ENCODE measurements around the gene ANKS6.
A peak's percentile ranks its signal among the peaks of the same experiment; 100 is the strongest.

The ANKS6 gene

GRCh38 chr9:98796364-98797101 lies at the start of gene ANKS6:
TSS of gene ANKS6 (minus strand) at chr9:98796555. CDS start at chr9:98796491, 64 bp downstream.
- DNase-seq, result peak; percentile 87

- no peak for DNase-seq
Observed at GRCh38 chr9:98846081-98846480, 49.7 kb upstream of the ANKS6 start.

- no peak for DNase-seq
Observed at GRCh38 chr9:98842510-98842909, 46.2 kb upstream of the ANKS6 start.

GRCh38 chr9:98839724-98840123 lies 43.4 kb upstream of the ANKS6 start:
- DNase-seq, result no peak

- DNase-seq, result no peak
Observed at GRCh38 chr9:98838868-98839565, 42.7 kb upstream of the ANKS6 start.

GRCh38 chr9:98838155-98838867 lies 42.0 kb upstream of the ANKS6 start:
- DNase-seq, result no peak

GRCh38 chr9:98837516-98837915 lies 41.2 kb upstream of the ANKS6 start:
- no peak for DNase-seq

- no peak for DNase-seq
Observed at GRCh38 chr9:98836206-98836605, 39.9 kb upstream of the ANKS6 start.

- no peak for DNase-seq
Observed at GRCh38 chr9:98834386-98834785, 38.0 kb upstream of the ANKS6 start.

- DNase-seq, result no peak
Observed at GRCh38 chr9:98833090-98833956, 37.0 kb upstream of the ANKS6 start.

- DNase-seq, result no peak
Observed at GRCh38 chr9:98832768-98833089, 36.4 kb upstream of the ANKS6 start.

- no peak for DNase-seq
Observed at GRCh38 chr9:98831696-98832095, 35.3 kb upstream of the ANKS6 start.

- no peak for DNase-seq
Observed at GRCh38 chr9:98830554-98830953, 34.2 kb upstream of the ANKS6 start.

- no peak for DNase-seq
Observed at GRCh38 chr9:98829766-98830165, 33.4 kb upstream of the ANKS6 start.

- DNase-seq, result no peak
Observed at GRCh38 chr9:98826716-98827115, 30.4 kb upstream of the ANKS6 start.

GRCh38 chr9:98825414-98825813 lies 29.1 kb upstream of the ANKS6 start:
- DNase-seq, result no peak

- DNase-seq, result no peak
Observed at GRCh38 chr9:98823666-98824334, 27.4 kb upstream of the ANKS6 start.

GRCh38 chr9:98822661-98823060 lies 26.3 kb upstream of the ANKS6 start:
- no peak for DNase-seq

- DNase-seq, result no peak
Observed at GRCh38 chr9:98821831-98822230, 25.5 kb upstream of the ANKS6 start.

GRCh38 chr9:98819231-98819630 lies 22.9 kb upstream of the ANKS6 start:
- DNase-seq, result no peak

GRCh38 chr9:98818764-98819163 lies 22.4 kb upstream of the ANKS6 start:
- no peak for DNase-seq

- DNase-seq, result no peak
Observed at GRCh38 chr9:98815391-98815951, 19.1 kb upstream of the ANKS6 start.
